Stimulated activated CD4-positive, alpha-beta T cell treated with anti-CD3 and anti-CD28 coated beads, Interleukin-1b, Interleukin-23, amount 100 ng/mL, for 48 hours (primary cell): Measurements from ENCODE around the gene PRR23B.

Experiments
- DNase-seq: peaks from one replicate; pipeline ENCODE4 v3.0.0-alpha.2; 2020

Gene PRR23B

GRCh38 chr3:138972941-138973340, 47.8 kb downstream of the PRR23B start:
- DNase-seq = no peak

- DNase-seq = no peak
These were observed 48.9 kb downstream of the PRR23B start for GRCh38 chr3:138971766-138972320.
